DMS153 treated with DMSO at 0.1 percent for 48 hours (cell line): ENCODE data around the gene TLE6.
"Not testable (repeated sequence)": the region's sequence is repeated elsewhere in the genome, so short reads cannot be mapped to it uniquely, and the experiment has no call there.

Experiments used
- DNase-seq: peaks from one replicate; lab custom pipeline; 2025; ENCODE audit not compliant: unreplicated experiment; lab: John Stamatoyannopoulos, UW

The TLE6 gene

GRCh38 chr19:2973229-2973628 lies 4.1 kb upstream of the TLE6 start:
- no peak for DNase-seq

DNA sequence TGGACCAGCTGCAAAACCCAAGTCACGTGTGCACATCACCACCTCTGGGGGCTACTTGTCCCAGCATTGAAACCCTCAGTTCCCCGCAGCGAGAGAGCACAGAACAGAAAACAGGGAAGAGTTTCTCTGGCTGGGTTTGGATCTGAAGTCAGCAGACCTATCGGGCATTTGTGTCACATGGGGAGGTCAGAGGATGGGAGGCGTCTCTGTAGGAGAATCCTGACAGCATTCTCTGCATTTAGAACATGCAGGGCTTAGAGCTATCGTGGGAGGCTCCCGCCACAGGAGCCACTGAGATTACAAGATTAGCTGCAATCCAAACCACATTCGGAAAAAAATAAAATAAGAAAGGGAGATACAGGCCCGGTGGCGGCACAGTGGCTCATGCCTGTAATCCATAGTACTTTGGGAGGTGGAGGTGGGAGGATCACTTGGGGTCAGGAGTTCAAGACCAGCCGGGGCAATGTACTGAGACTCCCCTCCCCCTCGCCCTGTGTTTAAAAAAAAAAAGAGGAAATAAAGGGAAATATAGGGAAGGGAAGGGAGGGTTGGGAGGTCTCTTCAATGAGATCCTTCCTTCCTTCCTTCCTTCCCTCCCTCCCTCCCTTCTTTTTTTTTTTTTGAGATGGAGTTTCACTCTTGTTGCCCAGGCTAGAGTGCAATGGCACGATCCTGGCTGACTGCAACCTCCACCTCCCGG lies 2.9 kb upstream of the TLE6 start:
- no peak for DNase-seq

- no peak for DNase-seq
Measured at GRCh38 chr19:2976609-2977000, 759 bp upstream of the TLE6 start.

DNA sequence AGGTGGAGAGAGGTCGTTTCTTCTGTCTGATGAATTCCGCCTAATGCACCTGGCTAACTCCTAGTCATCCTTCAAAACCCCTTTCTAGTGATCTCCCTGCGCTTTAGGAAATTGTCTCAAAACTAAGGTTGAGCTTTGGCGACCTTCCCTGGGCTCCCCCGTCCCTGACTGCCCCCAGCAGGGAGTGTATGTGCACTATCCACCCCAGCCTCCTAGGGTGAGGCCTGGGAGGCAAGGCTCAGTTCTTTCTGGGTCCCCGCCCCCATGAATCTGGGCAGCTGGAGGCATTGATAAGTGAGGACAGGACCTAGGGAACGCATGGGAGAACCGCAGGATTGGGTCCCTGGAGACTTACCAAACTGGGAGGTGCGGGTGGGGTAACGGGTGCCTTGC lies 378 bp downstream of the TLE6 start:
- no peak for DNase-seq

DNA sequence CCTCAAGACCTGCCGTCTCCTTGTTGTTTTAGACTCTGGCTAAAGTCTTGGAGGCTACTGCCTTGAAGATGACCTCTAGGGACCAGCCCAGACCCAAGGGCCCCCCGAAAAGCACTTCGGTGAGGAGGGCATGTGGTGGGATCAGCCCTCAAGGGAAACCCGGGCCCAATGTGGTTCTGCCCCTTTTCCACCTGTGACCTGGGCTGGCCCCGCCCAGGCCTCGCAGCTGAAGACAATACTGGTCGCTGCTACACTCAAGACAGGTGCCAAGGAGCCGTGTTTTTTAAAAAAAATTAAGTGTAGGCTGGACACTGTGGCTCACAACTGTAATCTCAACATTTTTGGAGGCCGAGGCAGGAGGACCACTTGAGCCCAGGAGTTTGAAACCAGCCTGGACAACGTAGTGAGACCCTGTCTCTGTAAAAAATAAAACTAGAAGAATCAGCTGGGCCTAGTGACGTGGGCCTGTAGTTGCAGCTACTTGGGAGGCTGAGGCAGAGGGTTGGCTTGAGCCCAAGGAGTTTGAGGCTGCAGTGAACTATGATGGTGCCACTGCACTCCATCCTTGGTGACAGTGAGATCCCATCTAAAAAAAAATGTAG lies 903 bp downstream of the TLE6 start:
- no peak for DNase-seq

- no peak for DNase-seq
Measured at GRCh38 chr19:2978772-2979171, 1.4 kb downstream of the TLE6 start.

DNA sequence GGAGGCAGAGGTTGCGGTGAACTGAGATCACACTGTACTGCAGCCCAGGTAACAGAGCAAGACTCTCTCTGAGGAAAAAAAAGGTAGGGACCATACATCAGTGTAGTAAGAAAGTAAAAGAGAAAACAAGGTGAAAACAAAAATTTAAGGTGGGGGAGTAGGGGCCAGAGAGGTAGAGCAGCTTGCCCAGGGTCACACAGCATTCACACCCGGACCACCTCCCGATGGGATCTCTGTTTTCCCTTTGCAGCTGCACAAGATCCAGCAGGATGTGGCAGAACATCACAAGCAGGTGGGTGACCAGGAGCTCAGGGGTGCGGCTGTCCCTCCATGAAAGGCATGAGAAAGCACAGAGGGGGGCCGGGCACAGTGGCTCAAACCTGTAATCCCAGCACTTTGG lies 4.5 kb downstream of the TLE6 start:
- DNase-seq: no peak

DNA sequence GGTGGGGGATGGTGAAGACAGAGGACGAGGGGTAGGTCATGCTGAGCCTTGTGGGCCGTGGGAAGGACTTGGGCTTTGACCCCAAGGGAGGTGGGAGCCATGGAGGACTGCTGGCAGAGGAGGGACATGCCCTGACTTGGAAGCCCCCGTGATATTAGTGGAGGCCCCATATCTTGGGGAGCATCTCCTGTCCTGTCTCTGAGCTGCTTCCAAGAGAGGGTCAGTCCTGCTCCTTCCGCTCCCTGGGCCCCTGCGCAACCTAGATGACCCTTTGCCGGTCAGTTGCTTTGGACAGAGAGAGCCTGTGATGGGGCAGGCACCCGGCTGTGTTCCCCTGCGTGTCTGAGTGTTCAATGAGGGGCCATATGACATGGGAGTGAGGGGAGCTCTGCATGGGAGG lies 5.2 kb downstream of the TLE6 start:
- no peak for DNase-seq

- DNase-seq: peak; percentile 44
Measured at GRCh38 chr19:2982983-2983350, 5.6 kb downstream of the TLE6 start.

DNA sequence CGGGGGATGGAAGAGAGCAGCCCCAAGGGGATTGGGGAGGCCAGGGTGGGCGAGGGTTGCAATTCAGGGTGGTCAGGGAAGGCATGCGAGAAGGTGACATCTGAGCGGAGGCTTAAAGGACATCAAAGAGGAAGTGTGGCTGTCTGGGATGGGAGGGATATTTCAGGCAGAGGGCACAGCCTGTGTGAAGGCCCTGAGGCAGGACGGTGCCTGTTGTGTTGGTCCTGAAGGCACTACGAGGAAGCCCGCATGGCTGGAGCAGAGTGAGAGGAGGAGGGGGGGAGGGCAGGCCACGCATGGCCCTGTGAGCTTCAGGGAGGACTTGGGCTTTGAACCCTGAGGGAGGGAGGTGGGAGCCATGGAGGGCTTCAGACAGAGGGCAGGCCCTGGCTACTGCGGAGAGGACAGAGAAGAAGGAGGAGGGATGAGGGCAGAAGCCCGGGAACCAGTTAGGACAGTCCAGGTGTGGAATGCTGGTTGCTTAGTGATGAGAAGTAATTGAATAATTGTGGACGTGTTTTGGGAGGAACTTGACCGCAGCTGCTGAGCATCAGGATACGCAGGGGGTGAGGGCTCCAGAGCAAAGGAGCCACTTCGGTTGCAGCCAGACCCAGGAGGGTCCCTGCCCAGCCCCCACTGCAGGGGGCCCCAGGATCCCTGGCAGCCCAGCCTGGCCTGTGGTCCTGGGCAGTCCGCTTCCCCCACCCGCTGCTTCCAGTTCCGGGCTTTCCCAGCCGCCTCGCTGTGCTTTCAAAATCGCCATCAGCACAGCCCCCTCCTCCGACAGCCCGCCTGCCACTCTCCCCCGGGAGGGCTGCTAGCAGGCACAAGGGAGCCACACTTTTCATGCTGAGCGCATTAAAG lies 6.2 kb downstream of the TLE6 start:
- peak; percentile 86 for DNase-seq

DNA sequence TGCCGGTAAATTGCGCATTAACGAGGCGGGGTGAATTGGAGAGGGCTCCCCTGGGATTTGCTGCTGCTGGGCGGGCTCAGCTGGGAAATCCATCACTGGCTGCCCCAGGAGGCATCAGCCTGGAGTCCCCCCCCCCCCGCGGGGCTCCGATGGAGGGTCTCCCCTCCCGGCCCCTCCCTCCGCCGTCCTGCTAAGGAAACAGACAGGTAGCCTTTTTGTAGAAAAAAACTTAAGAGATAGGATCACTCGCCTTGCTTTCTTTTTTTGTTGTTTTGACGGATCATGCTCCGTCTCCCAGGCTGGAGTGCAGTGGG lies 6.8 kb downstream of the TLE6 start:
- no peak for DNase-seq

DNA sequence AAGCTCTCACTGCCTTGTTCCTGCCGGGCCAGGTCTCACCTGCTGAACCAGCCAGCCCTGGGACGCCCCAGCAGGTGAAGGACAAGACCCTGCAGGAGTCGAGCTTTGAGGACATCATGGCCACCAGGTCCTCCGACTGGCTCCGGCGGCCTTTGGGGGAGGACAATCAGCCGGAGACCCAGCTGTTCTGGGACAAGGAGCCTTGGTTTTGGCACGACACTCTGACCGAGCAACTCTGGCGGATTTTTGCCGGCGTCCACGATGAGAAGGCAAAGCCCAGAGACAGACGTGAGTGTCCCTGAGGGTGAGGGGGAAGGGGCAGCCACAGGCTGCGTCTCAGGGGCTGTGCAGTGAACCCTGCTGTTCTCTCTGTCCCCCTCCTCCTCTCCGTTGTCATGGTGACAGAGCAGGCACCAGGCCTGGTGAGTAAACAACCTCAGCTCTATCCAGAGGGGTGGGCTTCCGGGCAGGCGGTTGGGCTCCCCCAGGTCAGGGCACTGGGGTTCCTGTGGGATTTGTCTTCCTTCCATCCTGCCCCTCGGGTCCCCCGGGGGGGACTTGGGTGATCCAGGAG lies 9.7 kb downstream of the TLE6 start:
- no peak for DNase-seq

- DNase-seq: no peak
Measured at GRCh38 chr19:2987797-2988196, 10.4 kb downstream of the TLE6 start.

- DNase-seq: no peak
Measured at GRCh38 chr19:2988568-2988967, 11.2 kb downstream of the TLE6 start.

- no peak for DNase-seq
Measured at GRCh38 chr19:2989236-2989946, 12.0 kb downstream of the TLE6 start.

DNA sequence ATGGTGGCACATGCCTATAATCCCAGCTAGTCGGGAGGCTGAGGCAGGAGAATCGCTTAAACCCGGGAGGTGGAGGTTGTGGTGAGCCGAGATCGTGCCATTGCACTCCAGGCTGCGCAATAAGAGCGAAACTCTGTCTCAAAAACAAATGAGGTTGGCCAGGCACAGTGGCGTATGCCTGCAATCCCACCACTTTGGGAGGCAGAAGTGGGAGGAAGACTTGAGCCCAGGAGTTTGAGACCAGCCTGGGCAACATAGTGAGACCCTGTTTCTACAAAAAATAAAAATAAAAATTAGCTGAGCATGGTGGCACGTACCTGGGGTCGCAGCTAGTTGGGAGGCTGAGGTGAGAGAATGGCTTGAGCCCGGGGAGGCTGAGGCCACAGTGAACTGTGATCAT lies 15.0 kb downstream of the TLE6 start:
- DNase-seq: not testable (repeated sequence)

GRCh38 chr19:2992958-2993357 lies 15.6 kb downstream of the TLE6 start:
- DNase-seq: no peak

DNA sequence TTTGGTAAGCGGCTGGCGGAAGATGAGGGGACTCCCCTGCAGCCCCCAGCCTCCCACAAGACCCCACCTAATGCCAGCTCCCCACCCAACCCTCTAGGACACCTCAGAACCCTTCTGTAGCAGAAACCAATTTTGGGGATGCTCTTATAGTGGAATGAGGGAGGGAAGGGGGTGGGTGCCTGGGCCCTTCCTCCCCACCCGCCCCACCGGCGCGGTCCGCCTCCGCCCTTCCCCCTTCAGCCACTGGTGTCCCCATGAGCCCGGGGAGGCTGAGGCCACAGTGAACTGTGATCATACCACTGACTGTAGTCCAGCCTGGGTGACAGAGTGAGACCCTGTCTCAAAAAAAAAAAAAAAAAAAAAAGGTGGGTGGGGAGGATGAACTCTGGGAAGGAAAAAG lies 16.2 kb downstream of the TLE6 start:
- no peak for DNase-seq

DNA sequence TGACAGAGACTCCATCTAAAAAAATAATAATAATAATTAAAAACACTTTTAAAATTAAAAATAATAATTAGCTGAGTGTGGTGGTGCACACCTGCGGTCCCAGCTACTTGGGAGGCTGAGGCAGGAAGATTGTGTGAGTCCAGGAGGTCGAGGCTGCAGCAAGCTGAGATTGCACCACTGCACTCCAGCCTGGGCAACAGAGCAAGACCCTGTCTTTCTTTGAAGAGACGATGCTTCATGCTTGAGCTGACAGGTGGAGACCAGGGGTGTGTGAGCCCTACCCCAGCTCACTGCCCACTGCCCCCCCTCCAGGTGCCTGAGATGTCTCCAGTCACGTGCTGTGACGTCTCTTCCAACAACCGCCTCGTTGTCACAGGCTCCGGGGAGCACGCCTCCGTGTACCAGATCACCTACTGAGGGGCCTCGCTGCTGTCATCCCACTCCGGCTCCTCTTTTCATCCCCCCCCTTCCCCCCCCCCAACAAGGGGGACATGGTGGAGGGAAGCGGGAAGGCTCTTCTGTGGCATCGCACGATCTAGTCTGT lies 17.3 kb downstream of the TLE6 start:
- DNase-seq: no peak

- no peak for DNase-seq
Measured at GRCh38 chr19:2997720-2998119, 20.4 kb downstream of the TLE6 start.

DNA sequence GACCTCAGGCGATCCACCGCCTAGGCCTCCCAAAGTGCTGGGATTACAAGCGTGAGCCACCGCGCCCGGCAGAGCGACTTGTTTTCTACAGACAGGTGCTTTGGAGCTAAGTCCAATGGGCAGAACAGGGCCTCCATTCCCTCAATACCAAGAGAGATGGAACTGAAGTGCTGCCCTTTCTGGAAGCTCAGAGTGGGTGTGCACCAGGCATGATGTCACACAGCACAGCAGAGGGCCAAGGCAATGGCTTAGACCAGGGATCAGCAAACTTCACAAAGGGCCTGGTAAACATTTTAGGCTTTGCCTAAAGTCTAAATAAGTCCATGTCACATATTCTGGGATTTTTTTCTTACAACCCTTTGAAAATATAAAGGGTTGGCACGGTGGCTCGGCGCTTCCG lies 21.3 kb downstream of the TLE6 start:
- no peak for DNase-seq
